ENCODE data around the gene MTARC2.

MTARC2 gene

DNA sequence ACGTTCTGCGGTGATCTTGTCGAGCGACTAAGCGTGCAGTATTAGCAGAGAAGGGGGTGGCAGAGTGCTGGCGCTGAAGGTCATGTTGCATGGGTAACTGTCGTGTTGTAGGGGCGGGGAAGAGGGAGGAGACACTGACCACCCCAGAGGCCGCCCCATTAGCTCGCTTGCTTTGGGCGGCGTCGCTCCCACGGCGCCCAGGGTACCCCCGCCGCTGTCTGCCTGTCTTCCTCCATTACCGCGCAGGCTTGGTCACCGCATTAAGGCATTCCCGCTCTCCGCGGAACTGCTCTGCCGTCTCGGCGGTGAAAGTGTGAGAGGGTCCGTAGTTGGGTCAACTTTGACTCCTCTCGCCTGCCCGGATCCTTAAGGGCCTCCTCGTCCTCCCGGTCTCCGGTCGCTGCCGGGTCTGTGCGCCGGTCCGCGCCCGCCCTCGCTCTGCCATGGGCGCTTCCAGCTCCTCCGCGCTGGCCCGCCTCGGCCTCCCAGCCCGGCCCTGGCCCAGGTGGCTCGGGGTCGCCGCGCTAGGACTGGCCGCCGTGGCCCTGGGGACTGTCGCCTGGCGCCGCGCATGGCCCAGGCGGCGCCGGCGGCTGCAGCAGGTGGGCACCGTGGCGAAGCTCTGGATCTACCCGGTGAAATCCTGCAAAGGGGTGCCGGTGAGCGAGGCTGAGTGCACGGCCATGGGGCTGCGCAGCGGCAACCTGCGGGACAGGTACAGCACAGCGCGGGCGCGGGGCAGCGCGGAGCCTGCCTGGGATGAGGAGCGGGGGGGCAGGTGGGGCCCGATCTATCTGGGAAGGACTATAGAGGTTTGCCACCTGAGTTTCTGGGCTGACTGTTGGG lies at the start of gene MTARC2:
TSS of gene MTARC2 (plus strand) at position 234 of the 846 bp plus-strand sequence. CDS start at position 444, 210 bp downstream.
- DNase-seq (ENCODE audit: low read depth), result peak; percentile 73
- H3K4me3 ChIP-seq (ENCODE audit: control insufficient read depth, low read depth, low read length), result peak within 1 kb of the TSS; percentile 72
- TF ChIP-seq, protein P1, sequence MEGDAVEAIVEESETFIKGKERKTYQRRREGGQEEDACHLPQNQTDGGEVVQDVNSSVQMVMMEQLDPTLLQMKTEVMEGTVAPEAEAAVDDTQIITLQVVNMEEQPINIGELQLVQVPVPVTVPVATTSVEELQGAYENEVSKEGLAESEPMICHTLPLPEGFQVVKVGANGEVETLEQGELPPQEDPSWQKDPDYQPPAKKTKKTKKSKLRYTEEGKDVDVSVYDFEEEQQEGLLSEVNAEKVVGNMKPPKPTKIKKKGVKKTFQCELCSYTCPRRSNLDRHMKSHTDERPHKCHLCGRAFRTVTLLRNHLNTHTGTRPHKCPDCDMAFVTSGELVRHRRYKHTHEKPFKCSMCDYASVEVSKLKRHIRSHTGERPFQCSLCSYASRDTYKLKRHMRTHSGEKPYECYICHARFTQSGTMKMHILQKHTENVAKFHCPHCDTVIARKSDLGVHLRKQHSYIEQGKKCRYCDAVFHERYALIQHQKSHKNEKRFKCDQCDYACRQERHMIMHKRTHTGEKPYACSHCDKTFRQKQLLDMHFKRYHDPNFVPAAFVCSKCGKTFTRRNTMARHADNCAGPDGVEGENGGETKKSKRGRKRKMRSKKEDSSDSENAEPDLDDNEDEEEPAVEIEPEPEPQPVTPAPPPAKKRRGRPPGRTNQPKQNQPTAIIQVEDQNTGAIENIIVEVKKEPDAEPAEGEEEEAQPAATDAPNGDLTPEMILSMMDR (conservative IDR thresholded peaks at IDR 0.05; ENCODE audit: control insufficient read depth, insufficient read depth, low read depth, low read length), result no peak

- no peak for DNase-seq (ENCODE audit: low read depth)
- TF ChIP-seq, protein P1 (conservative IDR thresholded peaks at IDR 0.05; ENCODE audit: control insufficient read depth, insufficient read depth, low read depth, low read length), result no peak
- no peak overlapping the region for H3K4me3 ChIP-seq (ENCODE audit: control insufficient read depth, low read depth, low read length)
These were observed 49.5 kb upstream of the MTARC2 start for GRCh38 chr1:220698607-220699016.

- TF ChIP-seq, protein P1 (conservative IDR thresholded peaks at IDR 0.05; ENCODE audit: control insufficient read depth, insufficient read depth, low read depth, low read length), result no peak
- H3K4me3 ChIP-seq (ENCODE audit: control insufficient read depth, low read depth, low read length), result no peak overlapping the region
- DNase-seq (ENCODE audit: low read depth), result no peak
These were observed 49.1 kb upstream of the MTARC2 start for GRCh38 chr1:220699044-220699443.

- DNase-seq (ENCODE audit: low read depth), result no peak
- H3K4me3 ChIP-seq (ENCODE audit: control insufficient read depth, low read depth, low read length), result no peak overlapping the region
- TF ChIP-seq, protein P1 (conservative IDR thresholded peaks at IDR 0.05; ENCODE audit: control insufficient read depth, insufficient read depth, low read depth, low read length), result no peak
These were observed 47.5 kb upstream of the MTARC2 start for GRCh38 chr1:220700556-220701179.

DNA sequence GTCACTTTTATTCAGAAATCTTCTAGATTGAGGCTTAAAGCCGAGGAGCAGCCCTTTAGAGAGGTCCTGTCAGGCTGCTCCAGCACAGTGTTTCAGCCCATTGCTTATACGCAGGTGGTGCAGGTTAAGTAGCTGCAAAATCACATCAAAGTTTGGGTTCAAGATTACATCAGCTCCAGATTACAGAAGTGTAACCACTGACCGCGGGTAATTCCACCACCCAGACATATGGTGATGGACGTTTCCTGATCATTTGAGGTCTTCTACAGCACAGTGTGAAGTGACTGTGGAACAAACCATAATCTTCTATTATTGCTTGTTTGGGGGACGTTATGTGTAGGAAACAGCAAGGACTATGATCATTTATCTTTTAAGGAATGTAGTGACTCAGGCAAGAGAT lies 46.1 kb upstream of the MTARC2 start:
- TF ChIP-seq, protein P1 (conservative IDR thresholded peaks at IDR 0.05; ENCODE audit: control insufficient read depth, insufficient read depth, low read depth, low read length), result no peak
- DNase-seq (ENCODE audit: low read depth), result no peak
- H3K4me3 ChIP-seq (ENCODE audit: control insufficient read depth, low read depth, low read length), result no peak overlapping the region

DNA sequence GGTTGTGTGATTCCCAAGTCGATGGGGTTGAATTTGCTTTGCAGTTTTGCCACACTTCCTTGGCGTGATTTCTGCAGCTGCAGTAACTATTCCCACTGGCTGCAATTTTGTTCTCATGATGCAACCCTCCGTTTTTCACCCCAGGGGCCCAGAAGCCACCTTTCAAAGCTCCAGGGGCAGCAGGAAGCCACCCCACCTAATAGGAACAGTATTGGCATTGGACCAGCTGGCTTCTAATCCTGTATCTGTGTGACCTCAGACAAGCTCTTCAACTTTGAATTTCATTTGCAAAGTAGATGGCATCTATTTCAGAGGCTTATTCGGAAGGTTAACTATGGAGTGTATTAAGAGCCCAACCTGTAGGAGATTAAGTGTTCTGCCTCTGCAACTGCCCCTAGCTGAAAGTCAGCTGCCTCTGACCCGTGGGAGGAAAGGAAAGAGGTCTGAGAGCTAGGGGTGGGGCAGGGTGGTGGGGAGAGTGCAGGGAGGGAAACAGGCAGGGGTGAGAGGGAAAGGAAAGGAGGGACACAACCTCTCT lies 45.3 kb upstream of the MTARC2 start:
- no peak overlapping the region for H3K4me3 ChIP-seq (ENCODE audit: control insufficient read depth, low read depth, low read length)
- DNase-seq (ENCODE audit: low read depth), result no peak
- TF ChIP-seq, protein P1 (conservative IDR thresholded peaks at IDR 0.05; ENCODE audit: control insufficient read depth, insufficient read depth, low read depth, low read length), result no peak

All from fibroblast of mammary gland (primary cell).